Jurkat, Clone E6-1 (cell line): ENCODE results near the gene KRR1.
A peak's percentile ranks its signal among the peaks of the same experiment; 100 is the strongest.
"Not testable (repeated sequence)": the region's sequence is repeated elsewhere in the genome, so short reads cannot be mapped to it uniquely, and the experiment has no call there.

ENCODE experiments used
- DNase-seq: peaks from one replicate; pipeline ENCODE4 v3.0.0-alpha.2; 2011; ENCODE audit warnings: low read depth, low spot score
- H3K4me3 ChIP-seq: 2 replicates; pipeline ENCODE4 v1.5.1; 2011; ENCODE audit warnings: mild to moderate bottlenecking, low read length, control low read depth, moderate library complexity

KRR1 gene

GRCh38 chr12:75481013-75481705, 30.2 kb downstream of the KRR1 start:
- no peak overlapping the region for H3K4me3 ChIP-seq
- no peak for DNase-seq

DNA sequence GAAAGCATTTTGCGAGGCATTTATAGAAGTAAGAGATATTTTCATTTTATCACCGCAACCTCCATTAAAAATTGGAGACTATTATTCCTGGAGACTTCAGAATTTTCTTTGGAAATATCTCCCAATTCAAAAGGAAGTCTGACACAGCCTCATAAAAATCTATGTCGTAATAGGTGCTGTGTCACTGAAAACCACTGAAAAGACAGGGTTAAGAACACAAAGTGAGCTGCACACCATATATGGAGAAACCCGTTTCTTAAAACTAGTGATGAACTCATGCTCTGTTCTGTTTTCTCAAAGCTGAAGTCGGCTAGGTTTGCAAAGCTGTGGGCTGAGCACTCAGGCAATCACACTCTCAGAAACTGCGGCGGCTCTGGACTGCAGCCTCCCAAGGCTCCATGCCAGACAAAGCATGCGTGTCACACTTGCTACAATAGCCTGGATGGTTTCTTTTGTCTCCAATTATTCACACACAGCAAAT, 30.9 kb downstream of the KRR1 start, which contains the start of gene GLIPR1:
TSS of gene GLIPR1 (plus strand) at position 287 of the 481 bp plus-strand sequence. CDS start at position 413, 126 bp downstream.
- no peak within 1 kb of the TSS for H3K4me3 ChIP-seq
- DNase-seq: peak; percentile 48

DNA sequence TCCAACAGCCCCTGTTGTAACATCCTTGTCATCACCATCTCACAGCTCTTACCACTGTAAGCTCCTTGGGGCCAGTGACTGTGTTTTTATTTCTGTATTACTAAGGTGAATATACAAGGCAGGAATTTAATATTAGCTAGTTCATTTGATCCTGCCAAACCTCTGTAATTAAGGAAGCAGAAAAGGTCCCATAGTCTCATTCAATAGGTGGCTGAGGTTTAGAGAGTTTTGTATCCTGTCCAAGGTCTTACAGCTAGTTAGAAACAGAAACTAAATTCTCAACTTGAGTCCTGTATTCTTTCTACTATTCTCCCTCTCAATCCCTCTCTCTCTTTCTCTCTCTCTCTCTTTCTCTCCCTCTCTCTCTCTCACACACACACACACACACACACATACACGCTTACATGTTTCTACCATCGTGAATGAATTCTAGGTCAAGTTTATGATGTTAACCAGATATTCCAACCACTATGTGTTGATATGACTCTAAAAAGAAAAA, 31.4 kb downstream of the KRR1 start:
- no peak for DNase-seq
- no peak overlapping the region for H3K4me3 ChIP-seq

- no peak overlapping the region for H3K4me3 ChIP-seq
- DNase-seq: peak; percentile 66
These were observed 33.2 kb downstream of the KRR1 start for GRCh38 chr12:75478116-75478794.

- H3K4me3 ChIP-seq: no peak overlapping the region
- DNase-seq: no peak
These were observed 34.3 kb downstream of the KRR1 start for GRCh38 chr12:75477137-75477536.

- no peak for DNase-seq
- H3K4me3 ChIP-seq: no peak overlapping the region
These were observed 35.3 kb downstream of the KRR1 start for GRCh38 chr12:75476071-75476470.

GRCh38 chr12:75474116-75474515, 37.3 kb downstream of the KRR1 start:
- no peak overlapping the region for H3K4me3 ChIP-seq

GRCh38 chr12:75471902-75472890, 39.2 kb downstream of the KRR1 start:
- no peak overlapping the region for H3K4me3 ChIP-seq
- DNase-seq: no peak

More at GRCh38 chr12:75474116-75474515, 37.3 kb downstream of the KRR1 start:
- no peak for DNase-seq

GRCh38 chr12:75460204-75460603, 51.2 kb downstream of the KRR1 start:
- no peak overlapping the region for H3K4me3 ChIP-seq
- DNase-seq: no peak

DNA sequence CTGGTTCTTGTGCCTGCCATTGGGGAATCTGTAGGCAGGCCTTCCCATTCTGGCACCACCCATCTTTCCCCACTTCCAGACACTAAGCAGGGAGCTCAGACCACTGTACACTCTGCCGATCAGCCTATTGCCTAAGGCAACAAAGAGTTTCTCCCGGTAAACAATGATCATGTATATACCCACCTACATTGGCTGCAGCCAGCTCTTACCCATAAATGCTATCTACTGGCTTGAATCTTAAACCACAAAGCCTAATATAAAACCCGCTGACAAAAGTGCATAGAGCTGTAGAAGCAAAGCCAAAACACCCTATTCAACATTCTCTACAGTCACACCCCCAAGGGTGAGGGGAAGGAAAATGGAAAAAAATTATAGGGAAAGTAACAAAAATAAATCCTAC, 51.7 kb downstream of the KRR1 start:
- DNase-seq: no peak
- H3K4me3 ChIP-seq: no peak overlapping the region

GRCh38 chr12:75457866-75458265, 53.5 kb downstream of the KRR1 start:
- not testable (repeated sequence) for DNase-seq, H3K4me3 ChIP-seq

DNA sequence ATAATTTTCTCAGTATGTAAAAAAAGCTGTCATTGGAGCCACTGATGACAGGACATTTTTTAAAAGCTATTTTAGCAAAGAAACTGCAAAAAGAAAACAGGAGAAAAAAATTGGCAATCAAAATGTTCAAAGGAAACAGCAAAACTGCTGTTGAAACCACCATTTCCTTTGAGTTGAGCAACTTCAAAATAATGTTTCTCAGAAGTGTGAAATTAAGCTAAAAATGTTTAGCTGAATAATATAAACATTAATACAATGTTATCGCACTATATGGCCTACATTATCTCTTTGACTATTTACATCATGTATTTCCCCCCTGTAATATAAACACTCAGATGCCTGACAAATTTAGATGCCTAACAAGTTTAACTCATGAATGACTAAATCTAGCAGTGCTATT, 54.2 kb downstream of the KRR1 start:
- DNase-seq: peak; percentile 62
- H3K4me3 ChIP-seq: no peak overlapping the region

GRCh38 chr12:75455839-75456238, 55.6 kb downstream of the KRR1 start:
- H3K4me3 ChIP-seq: no peak overlapping the region
- DNase-seq: no peak

GRCh38 chr12:75452675-75453330, 58.6 kb downstream of the KRR1 start:
- H3K4me3 ChIP-seq: no peak overlapping the region
- no peak for DNase-seq

- no peak for DNase-seq
- H3K4me3 ChIP-seq: no peak overlapping the region
These were observed 63.6 kb downstream of the KRR1 start for GRCh38 chr12:75447691-75448393.

GRCh38 chr12:75446857-75447256, 64.6 kb downstream of the KRR1 start:
- no peak for DNase-seq
- no peak overlapping the region for H3K4me3 ChIP-seq

- not testable (repeated sequence) for H3K4me3 ChIP-seq, DNase-seq
These were observed 66.3 kb downstream of the KRR1 start for GRCh38 chr12:75445137-75445507.

DNA sequence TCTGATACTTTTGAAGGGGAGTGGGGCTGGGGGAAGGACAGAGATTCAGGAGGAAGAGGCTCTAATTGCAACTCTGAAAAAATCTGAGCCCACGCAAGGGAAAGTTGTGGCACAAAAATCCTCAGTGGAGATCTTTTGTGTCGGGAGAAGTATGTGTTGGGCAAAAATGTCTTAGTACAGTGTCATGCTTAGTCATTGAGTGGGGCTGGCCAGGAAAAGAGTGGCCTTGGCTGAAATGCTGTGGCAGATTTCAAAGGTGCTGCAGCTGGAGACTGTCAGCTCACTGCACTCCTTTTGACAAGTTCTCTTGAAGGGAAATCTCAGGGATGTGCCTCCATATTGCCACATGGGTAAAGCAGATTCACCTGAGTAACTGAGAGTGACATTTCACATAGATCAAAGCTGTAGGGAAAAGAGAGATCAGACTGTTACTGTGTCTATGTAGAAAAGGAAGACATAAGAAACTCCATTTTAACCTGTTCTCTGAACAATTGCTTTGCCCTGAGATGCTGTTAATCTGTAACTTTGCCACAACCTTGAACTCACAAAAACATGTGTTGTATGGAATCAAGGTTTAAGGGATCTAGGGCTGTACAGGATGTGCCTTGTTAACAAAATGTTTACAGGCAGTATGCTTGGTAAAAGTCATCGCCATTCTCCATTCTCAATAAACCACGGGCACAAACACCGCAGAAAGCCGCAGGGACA, 66.8 kb downstream of the KRR1 start:
- H3K4me3 ChIP-seq: no peak overlapping the region
- DNase-seq: no peak
